Progenitor cell of endocrine pancreas (in vitro differentiated cells): Measurements from ENCODE around the gene CYLD. TPM values are rescaled to one million over a fixed set of nuclear protein-coding genes. Genes with fewer than 3 reads are reported as not detected.

Experiments used
- DNase-seq: peaks from one replicate; pipeline ENCODE4 v3.0.0; 2021; ENCODE audit warnings: low spot score; ENCODE audit not compliant: unreplicated experiment
- H3K27ac Mint-ChIP-seq: 2 replicates; pipeline ENCODE4 v1.8.0; 2021; ENCODE audit warnings: mild to moderate bottlenecking, moderate library complexity, mixed read lengths
- H3K27me3 Mint-ChIP-seq: 2 replicates; pipeline ENCODE4 v1.8.0; 2021; ENCODE audit warnings: mixed read lengths
- H3K36me3 Mint-ChIP-seq: 2 replicates; pipeline ENCODE4 v1.8.0; 2022; ENCODE audit warnings: mixed read lengths; ENCODE audit not compliant: insufficient read depth
- H3K4me1 Mint-ChIP-seq: 2 replicates; pipeline ENCODE4 v1.8.0; 2021; ENCODE audit warnings: low read depth, mixed read lengths
- H3K4me3 Mint-ChIP-seq: 2 replicates; pipeline ENCODE4 v1.8.0; 2021; ENCODE audit warnings: low read depth, mild to moderate bottlenecking, moderate library complexity, mixed read lengths
- H3K9me3 Mint-ChIP-seq: 2 replicates; pipeline ENCODE4 v1.8.0; 2021; ENCODE audit warnings: low read depth, mixed read lengths
- CTCF ChIP-seq: fragments of 200-600 bp; sonication (generic); IDR thresholded peaks from one replicate; pipeline ENCODE4 v1.5.0; 2021; ENCODE audit warnings: antibody characterized with exemption, mild to moderate bottlenecking; ENCODE audit not compliant: unreplicated experiment
- total RNA-seq: library from RNA; stranded (reverse); gene quantifications from 2 replicates; pipeline ENCODE4 v1.2.1, GENCODE V29; 2021

Gene CYLD
- total RNA-seq, 1 donor from 2014 or later = 21.9 TPM

- peak overlapping the region; percentile 60 for H3K4me3 Mint-ChIP-seq
- TF ChIP-seq CTCF = no peak
- no peak for DNase-seq
- no peaks in the 10 kb centered on the region for H3K36me3 Mint-ChIP-seq
- peaks cover 18% of the 10 kb centered on the region for H3K27me3 Mint-ChIP-seq
- peaks cover 2% of the 10 kb centered on the region for H3K4me1 Mint-ChIP-seq
- peak overlapping the region; percentile 82 for H3K27ac Mint-ChIP-seq
- no peaks in the 10 kb centered on the region for H3K9me3 Mint-ChIP-seq
These were observed 583 bp upstream of the CYLD start for GRCh38 chr16:50741225-50741780.

- Mint-ChIP-seq H3K9me3 (no peaks in the 10 kb centered on the region), H3K4me3 (peak overlapping the region; percentile 78), H3K27me3 (peaks cover 11% of the 10 kb centered on the region)
These were observed 802 bp downstream of the CYLD start for GRCh38 chr16:50742576-50743200.

GRCh38 chr16:50743581-50744225, 1.8 kb downstream of the CYLD start:
- TF ChIP-seq CTCF = no peak
- Mint-ChIP-seq H3K9me3 (no peaks in the 10 kb centered on the region), H3K27me3 (peaks cover 5% of the 10 kb centered on the region), H3K36me3 (no peaks in the 10 kb centered on the region), H3K4me1 (peaks cover 2% of the 10 kb centered on the region), H3K4me3 (peak overlapping the region; percentile 78), H3K27ac (no peak overlapping the region)
- no peak for DNase-seq

More at GRCh38 chr16:50742576-50743200, 802 bp downstream of the CYLD start:
- TF ChIP-seq CTCF = no peak
- Mint-ChIP-seq H3K36me3 (no peaks in the 10 kb centered on the region), H3K4me1 (peaks cover 2% of the 10 kb centered on the region), H3K27ac (peak overlapping the region; percentile 81)
- DNase-seq = peak; percentile 29

- TF ChIP-seq CTCF = no peak
- no peaks in the 10 kb centered on the region for H3K36me3 Mint-ChIP-seq
- H3K4me3 Mint-ChIP-seq = no peak overlapping the region
- no peak for DNase-seq
- no peak overlapping the region for H3K27ac Mint-ChIP-seq
- H3K9me3 Mint-ChIP-seq = no peaks in the 10 kb centered on the region
- peaks cover 2% of the 10 kb centered on the region for H3K4me1 Mint-ChIP-seq
- H3K27me3 Mint-ChIP-seq = no peaks in the 10 kb centered on the region
These were observed 3.0 kb downstream of the CYLD start for GRCh38 chr16:50744881-50745280.

GRCh38 chr16:50745940-50746339, 4.1 kb downstream of the CYLD start:
- no peak overlapping the region for H3K27ac Mint-ChIP-seq
- no peak for TF ChIP-seq CTCF
- no peak overlapping the region for H3K4me3 Mint-ChIP-seq
- H3K4me1 Mint-ChIP-seq = peaks cover 2% of the 10 kb centered on the region
- no peaks in the 10 kb centered on the region for H3K36me3 Mint-ChIP-seq
- no peaks in the 10 kb centered on the region for H3K27me3 Mint-ChIP-seq
- no peak for DNase-seq
- H3K9me3 Mint-ChIP-seq = no peaks in the 10 kb centered on the region
